OCI-LY7 (cell line): ENCODE data around the gene MS4A6E. TPM values are rescaled to one million over a fixed set of nuclear protein-coding genes. Genes with fewer than 3 reads are reported as not detected.

Experiments used
- BruUV-seq: library from RNA; stranded (reverse); fragments of 400-500 nt; replicated peaks from 2 replicates; lab custom pipeline; 2021; lab: Mats Ljungman, UMichigan
- CTCF ChIA-PET: fragments of 300-600 bp; sonication (Branson Sonifier 250); formaldehyde crosslinking; loops from one replicate; lab custom pipeline; 2022; ENCODE audit warnings: antibody characterized with exemption; ENCODE audit not compliant: unreplicated experiment; lab: Charles Lee
- POLR2A ChIA-PET: fragments of 300-600 bp; sonication (Branson Sonifier 250); formaldehyde crosslinking; loops from one replicate; lab custom pipeline; 2022; ENCODE audit warnings: antibody characterized with exemption; lab: Charles Lee
- DNase-seq: peaks from one replicate; pipeline ENCODE4 v3.0.0-alpha.2; 2015; ENCODE audit warnings: low spot score
- H2AFZ ChIP-seq: fragments of 200-600 bp; sonication (generic), shearing (Covaris generic); 2 replicates; pipeline ENCODE4 v1.6.1; 2014; ENCODE audit warnings: mild to moderate bottlenecking, antibody characterized with exemption, low read length, moderate library complexity
- H3K27ac ChIP-seq: fragments of 200-600 bp; sonication (generic); 2 replicates; pipeline ENCODE4 v1.5.1; 2014; ENCODE audit warnings: mixed run types, low read depth, mild to moderate bottlenecking, moderate library complexity, low read length, inconsistent platforms; ENCODE audit not compliant: poor library complexity, severe bottlenecking
- H3K36me3 ChIP-seq: fragments of 200-600 bp; sonication (generic); 2 replicates; pipeline ENCODE4 v1.6.1; 2014; ENCODE audit warnings: mild to moderate bottlenecking, antibody characterized with exemption, low read length, moderate library complexity, mixed read lengths; ENCODE audit not compliant: insufficient read depth
- H3K4me1 ChIP-seq: fragments of 200-600 bp; sonication (generic); 2 replicates; pipeline ENCODE4 v1.5.1; 2014; ENCODE audit warnings: mild to moderate bottlenecking, low read length; ENCODE audit not compliant: insufficient read depth, poor library complexity, severe bottlenecking
- H3K4me2 ChIP-seq: fragments of 200-600 bp; sonication (generic); 2 replicates; pipeline ENCODE4 v1.6.1; 2014; ENCODE audit warnings: mild to moderate bottlenecking, low read length
- H3K4me3 ChIP-seq: fragments of 200-600 bp; sonication (generic); 2 replicates; pipeline ENCODE4 v1.5.1; 2014; ENCODE audit warnings: mild to moderate bottlenecking, low read depth, low read length; ENCODE audit not compliant: poor library complexity, severe bottlenecking
- H3K79me2 ChIP-seq: fragments of 200-600 bp; sonication (generic); 2 replicates; pipeline ENCODE4 v1.6.1; 2016; ENCODE audit warnings: low read depth, mild to moderate bottlenecking, low read length, moderate library complexity, mixed read lengths; ENCODE audit not compliant: insufficient read depth
- H3K9me2 ChIP-seq: fragments of 200-600 bp; sonication (generic); 2 replicates; pipeline ENCODE4 v1.6.1; 2016; ENCODE audit warnings: mild to moderate bottlenecking, low read length, mixed read lengths; ENCODE audit not compliant: insufficient read depth
- H3K9me3 ChIP-seq: fragments of 200-600 bp; sonication (generic); 2 replicates; pipeline ENCODE4 v1.6.1; 2014; ENCODE audit warnings: mild to moderate bottlenecking, mixed run types, low read length, mixed read lengths
- H4K20me1 ChIP-seq: fragments of 200-600 bp; sonication (generic); 2 replicates; pipeline ENCODE4 v1.6.1; 2014; ENCODE audit warnings: mild to moderate bottlenecking, antibody characterized with exemption, low read length, moderate library complexity, mixed read lengths; ENCODE audit not compliant: insufficient read depth
- EZH2phosphoT487 ChIP-seq: fragments of 200-600 bp; sonication (generic); IDR thresholded peaks from 2 replicates; pipeline ENCODE4 v1.6.1; 2018; ENCODE audit warnings: low read depth, borderline replicate concordance, mild to moderate bottlenecking, mixed run types, antibody characterized with exemption, low read length, moderate library complexity, mixed read lengths
- intact Hi-C: fragments of 100-400 bp; cut with micrococcal nuclease; formaldehyde crosslinking; loops from one replicate; pipeline ENCODE4 v1.10.0; 2022; ENCODE audit not compliant: unreplicated experiment
- total RNA-seq, 2 experiments: library from RNA; depleted of rRNA in 1 of 2; stranded (reverse); fragments of >200 nt in 1 of 2; shearing (Covaris generic) in 1 of 2; gene quantifications; 2 replicates each; pipeline ENCODE4 v1.2.3, GENCODE V29; 2014 to 2022
- TF ChIP-seq, protein P1 (sequence below): fragments of 200-600 bp; sonication (generic); conservative IDR thresholded peaks from 2 replicates; pipeline ENCODE4 v1.5.1; 2014; ENCODE audit warnings: mild to moderate bottlenecking, antibody characterized with exemption, low read length, moderate library complexity, mixed read lengths

Gene MS4A6E
- total RNA-seq, 2 experiments from 2014 or later, result not detected

DNA sequence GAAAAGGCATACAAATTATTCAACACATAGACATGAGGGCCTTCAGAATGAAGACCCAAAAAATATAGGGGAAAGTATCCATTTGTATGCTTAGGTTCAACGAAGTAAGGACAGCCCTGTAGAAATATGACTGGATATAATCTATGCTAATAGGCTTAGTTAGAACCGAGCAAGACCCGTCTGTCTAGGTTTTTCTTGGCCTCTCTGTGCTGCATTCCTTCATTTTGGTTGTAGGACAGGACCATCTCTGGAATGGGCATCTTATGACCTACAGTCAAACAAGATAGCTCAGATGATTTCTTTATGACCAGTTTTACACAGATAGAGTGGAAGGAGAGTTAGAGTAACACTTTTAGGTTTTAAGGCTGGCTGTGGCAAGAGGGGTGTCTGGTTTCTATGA lies 45.7 kb downstream of the MS4A6E start:
- ChIA-PET CTCF (no interaction called here), POLR2A (interaction anchor here (0.7 to 2.6 kb wide), 3 partner anchors 84 to 572 kb away, joined by 3 to 12 read pairs (median 3); no protein-coding TSS in a partner anchor)
- DNase-seq, result no peak
- Histone ChIP-seq H3K27ac (no peak overlapping the region), H3K4me1 (peaks cover 21% of the 10 kb centered on the region), H3K79me2 (no peaks in the 10 kb centered on the region), H4K20me1 (no peaks in the 10 kb centered on the region), H3K9me2 (no peaks in the 10 kb centered on the region), H3K4me3 (no peak overlapping the region), H3K9me3 (no peaks in the 10 kb centered on the region), H3K4me2 (no peak overlapping the region), H2AFZ (no peak overlapping the region), H3K36me3 (no peaks in the 10 kb centered on the region; the same call in 1 of the 2 replicates)
- TF ChIP-seq EZH2phosphoT487, result no peak
- TF ChIP-seq, protein P1, sequence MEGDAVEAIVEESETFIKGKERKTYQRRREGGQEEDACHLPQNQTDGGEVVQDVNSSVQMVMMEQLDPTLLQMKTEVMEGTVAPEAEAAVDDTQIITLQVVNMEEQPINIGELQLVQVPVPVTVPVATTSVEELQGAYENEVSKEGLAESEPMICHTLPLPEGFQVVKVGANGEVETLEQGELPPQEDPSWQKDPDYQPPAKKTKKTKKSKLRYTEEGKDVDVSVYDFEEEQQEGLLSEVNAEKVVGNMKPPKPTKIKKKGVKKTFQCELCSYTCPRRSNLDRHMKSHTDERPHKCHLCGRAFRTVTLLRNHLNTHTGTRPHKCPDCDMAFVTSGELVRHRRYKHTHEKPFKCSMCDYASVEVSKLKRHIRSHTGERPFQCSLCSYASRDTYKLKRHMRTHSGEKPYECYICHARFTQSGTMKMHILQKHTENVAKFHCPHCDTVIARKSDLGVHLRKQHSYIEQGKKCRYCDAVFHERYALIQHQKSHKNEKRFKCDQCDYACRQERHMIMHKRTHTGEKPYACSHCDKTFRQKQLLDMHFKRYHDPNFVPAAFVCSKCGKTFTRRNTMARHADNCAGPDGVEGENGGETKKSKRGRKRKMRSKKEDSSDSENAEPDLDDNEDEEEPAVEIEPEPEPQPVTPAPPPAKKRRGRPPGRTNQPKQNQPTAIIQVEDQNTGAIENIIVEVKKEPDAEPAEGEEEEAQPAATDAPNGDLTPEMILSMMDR, result no peak
- no TSS peak for BruUV-seq
- intact Hi-C loops, result no loop called here

DNA sequence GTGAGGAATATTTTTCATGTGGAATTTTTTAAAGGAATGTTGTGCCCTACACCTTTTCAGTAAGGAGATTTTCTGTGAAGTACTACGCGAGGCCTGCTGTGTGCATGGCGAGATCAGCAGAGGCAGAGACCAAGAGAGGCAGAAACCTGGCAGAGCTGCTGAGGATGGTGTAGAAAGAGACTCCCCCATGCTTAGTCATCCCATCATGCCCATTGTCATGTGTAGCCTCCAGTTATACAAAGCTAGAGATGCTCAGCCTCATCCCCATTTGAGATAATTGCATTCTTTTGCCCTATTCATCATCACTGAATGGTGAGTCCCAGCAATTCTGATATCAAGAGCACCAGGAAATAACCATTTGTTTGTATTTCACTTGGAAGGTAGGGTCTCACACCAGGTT lies 48.3 kb downstream of the MS4A6E start:
- H3K4me3 ChIP-seq, result no peak overlapping the region
- CTCF ChIA-PET, result no interaction called here
- no peak overlapping the region for H2AFZ ChIP-seq
- TF ChIP-seq, protein P1, result no peak
- TF ChIP-seq EZH2phosphoT487, result no peak
- no peaks in the 10 kb centered on the region for H4K20me1 ChIP-seq
- no peak overlapping the region for H3K4me2 ChIP-seq
- intact Hi-C loops, result no loop called here
- no peak overlapping the region for H3K27ac ChIP-seq
- H3K36me3 ChIP-seq, result no peaks in the 10 kb centered on the region
- POLR2A ChIA-PET, result no interaction called here
- H3K4me1 ChIP-seq, result peaks cover 34% of the 10 kb centered on the region
- BruUV-seq, result no TSS peak
- no peak for DNase-seq
- H3K79me2 ChIP-seq, result no peaks in the 10 kb centered on the region
- no peaks in the 10 kb centered on the region for H3K9me2 ChIP-seq
- H3K9me3 ChIP-seq, result no peaks in the 10 kb centered on the region

DNA sequence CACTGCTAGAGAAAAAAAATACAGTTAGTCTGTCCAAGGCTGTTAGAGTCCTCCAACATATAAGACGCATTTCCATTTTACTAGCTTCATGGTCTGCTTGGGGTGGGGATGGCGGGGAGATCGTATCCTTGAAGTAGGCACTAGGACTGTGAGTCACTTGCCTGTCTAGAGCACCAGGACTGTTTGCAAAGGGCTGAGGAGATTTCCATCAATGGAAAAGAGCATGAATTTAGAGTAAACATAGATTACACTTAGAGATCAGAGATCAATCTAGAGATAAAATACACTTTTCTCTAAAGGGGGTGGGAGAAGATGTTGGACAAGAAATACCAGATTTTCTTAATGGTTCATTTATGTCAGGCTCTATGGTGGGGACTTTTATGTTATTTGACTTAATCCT lies 49.5 kb downstream of the MS4A6E start:
- POLR2A ChIA-PET, result interaction anchor here (2.1 kb wide), 1 partner anchor 8 kb away, joined by 15 read pairs; no protein-coding TSS in a partner anchor
- H3K27ac ChIP-seq, result no peak overlapping the region
- no peak overlapping the region for H2AFZ ChIP-seq
- H3K4me1 ChIP-seq, result peaks cover 34% of the 10 kb centered on the region
- H3K4me3 ChIP-seq, result no peak overlapping the region
- intact Hi-C loops, result loop anchor here (2.0 kb wide), 1 partner anchor 70 kb away; no protein-coding TSS in a partner anchor
- no peak for DNase-seq
- no peaks in the 10 kb centered on the region for H3K79me2 ChIP-seq
- TF ChIP-seq EZH2phosphoT487, result no peak
- TF ChIP-seq, protein P1, result no peak
- no peaks in the 10 kb centered on the region for H3K9me2 ChIP-seq
- no TSS peak for BruUV-seq
- no peaks in the 10 kb centered on the region for H4K20me1 ChIP-seq
- H3K4me2 ChIP-seq, result no peak overlapping the region; the same call in 1 of the 2 replicates
- H3K36me3 ChIP-seq, result no peaks in the 10 kb centered on the region
- CTCF ChIA-PET, result no interaction called here
- H3K9me3 ChIP-seq, result no peaks in the 10 kb centered on the region
